WTC11 (cell line): ENCODE data around the gene GIPC3. TPM values are rescaled to one million over a fixed set of nuclear protein-coding genes. Genes with fewer than 3 reads are reported as not detected.

Experiments used
- ATAC-seq: fragments of 200-7000 bp; cut with Tn5 transposase; 2 replicates; pipeline ENCODE4 v1.10.0; 2021; ENCODE audit warnings: mild to moderate bottlenecking, moderate library complexity
- CTCF ChIA-PET: fragments of 300-600 bp; sonication (Branson Sonifier 250); formaldehyde crosslinking; loops from one replicate; lab custom pipeline; 2021; ENCODE audit warnings: antibody characterized with exemption; lab: Charles Lee
- POLR2A ChIA-PET: fragments of 350-600 bp; sonication (Branson Sonifier 250); formaldehyde crosslinking; loops from one replicate; lab custom pipeline; 2021; ENCODE audit warnings: antibody characterized with exemption; lab: Charles Lee
- DNase-seq: peaks from one replicate; pipeline ENCODE4 v3.0.0; 2021; ENCODE audit warnings: low spot score
- H3K27ac Mint-ChIP-seq: 2 replicates; pipeline ENCODE4 v1.8.0; 2021; ENCODE audit warnings: mixed read lengths
- H3K27me3 Mint-ChIP-seq: 2 replicates; pipeline ENCODE4 v1.8.0; 2021; ENCODE audit warnings: low read depth, mild to moderate bottlenecking, moderate library complexity, mixed read lengths
- H3K36me3 Mint-ChIP-seq: 2 replicates; pipeline ENCODE4 v1.8.0; 2021; ENCODE audit warnings: mixed read lengths
- H3K4me1 Mint-ChIP-seq: 2 replicates; pipeline ENCODE4 v1.8.0; 2022; ENCODE audit warnings: mixed read lengths
- H3K4me3 Mint-ChIP-seq: 2 replicates; pipeline ENCODE4 v1.8.0; 2021; ENCODE audit warnings: mild to moderate bottlenecking, moderate library complexity, mixed read lengths
- H3K9me3 Mint-ChIP-seq: 2 replicates; pipeline ENCODE4 v1.8.0; 2021; ENCODE audit warnings: mixed read lengths
- ATF6 ChIP-seq: sonication (generic); formaldehyde crosslinking; IDR thresholded peaks from 2 replicates; pipeline ENCODE4 v1.8.1; 2023; ENCODE audit warnings: mild to moderate bottlenecking, missing genetic modification reagents
- E2F5 ChIP-seq: sonication (generic); formaldehyde crosslinking; IDR thresholded peaks from 2 replicates; pipeline ENCODE4 v1.8.1; 2022; ENCODE audit warnings: mild to moderate bottlenecking, moderate library complexity, missing genetic modification reagents
- ELF4 ChIP-seq: sonication (generic); formaldehyde crosslinking; IDR thresholded peaks from 2 replicates; pipeline ENCODE4 v1.8.1; 2022; ENCODE audit warnings: low read depth, mild to moderate bottlenecking, moderate library complexity, missing genetic modification reagents
- ESRRA ChIP-seq: sonication (generic); formaldehyde crosslinking; IDR thresholded peaks from 2 replicates; pipeline ENCODE4 v1.8.1; 2022; ENCODE audit warnings: mild to moderate bottlenecking, missing genetic modification reagents, borderline replicate concordance
- FOXP1 ChIP-seq: sonication (generic); formaldehyde crosslinking; IDR thresholded peaks from 2 replicates; pipeline ENCODE4 v1.8.0; 2022; ENCODE audit warnings: missing genetic modification reagents, mild to moderate bottlenecking, moderate library complexity, borderline replicate concordance
- GRHL2 ChIP-seq: fragments of 250-450 bp; sonication (Bioruptor Pico); IDR thresholded peaks from 2 replicates; pipeline ENCODE4 v1.8.0; 2022; ENCODE audit warnings: mild to moderate bottlenecking, moderate library complexity; ENCODE audit not compliant: insufficient replicate concordance, severe bottlenecking
- GTF2I ChIP-seq: fragments of 250-450 bp; sonication (Bioruptor Pico); conservative IDR thresholded peaks from 2 replicates; pipeline ENCODE4 v1.4.0; 2021; ENCODE audit warnings: mild to moderate bottlenecking
- IRF1 ChIP-seq: sonication (generic); formaldehyde crosslinking; IDR thresholded peaks from 2 replicates; pipeline ENCODE4 v1.8.0; 2023; ENCODE audit warnings: missing genetic modification reagents
- NFE2L1 ChIP-seq: sonication (generic); formaldehyde crosslinking; IDR thresholded peaks from 2 replicates; pipeline ENCODE4 v1.8.1; 2023; ENCODE audit warnings: missing genetic modification reagents
- PRDM15 ChIP-seq: sonication (generic); formaldehyde crosslinking; IDR thresholded peaks from 2 replicates; pipeline ENCODE4 v1.8.0; 2022; ENCODE audit warnings: missing genetic modification reagents
- RELA ChIP-seq: sonication (generic); formaldehyde crosslinking; IDR thresholded peaks from 2 replicates; pipeline ENCODE4 v1.8.1; 2022; ENCODE audit warnings: missing genetic modification reagents, mild to moderate bottlenecking, borderline replicate concordance
- SOX15 ChIP-seq: fragments of 250-450 bp; sonication (Bioruptor Pico); IDR thresholded peaks from 2 replicates; pipeline ENCODE4 v1.9.0; 2021; ENCODE audit warnings: mild to moderate bottlenecking
- TEAD1 ChIP-seq: sonication (generic); formaldehyde crosslinking; IDR thresholded peaks from 2 replicates; pipeline ENCODE4 v1.8.0; 2022; ENCODE audit warnings: mild to moderate bottlenecking, missing genetic modification reagents
- ZBTB43 ChIP-seq: sonication (generic); formaldehyde crosslinking; IDR thresholded peaks from 2 replicates; pipeline ENCODE4 v1.8.1; 2023; ENCODE audit warnings: mild to moderate bottlenecking, missing genetic modification reagents
- ZNF138 ChIP-seq: sonication (generic); formaldehyde crosslinking; conservative IDR thresholded peaks from 2 replicates; pipeline ENCODE4 v1.8.1; 2022; ENCODE audit warnings: mild to moderate bottlenecking, moderate library complexity, missing genetic modification reagents
- ZNF416 ChIP-seq: fragments of 250-450 bp; sonication (Bioruptor Pico); IDR thresholded peaks from 2 replicates; pipeline ENCODE4 v1.9.0; 2021; ENCODE audit warnings: mild to moderate bottlenecking, inconsistent platforms
- ZNF425 ChIP-seq: fragments of 250-450 bp; sonication (Bioruptor Pico); conservative IDR thresholded peaks from 2 replicates; pipeline ENCODE4 v1.9.0; 2021; ENCODE audit warnings: mild to moderate bottlenecking
- total RNA-seq: library from RNA; stranded (reverse); gene quantifications from 3 replicates; pipeline ENCODE4 v1.2.3, GENCODE V29; 2021

Gene GIPC3
- total RNA-seq, 1 experiment from 2014 or later, result 1.0 TPM

- no peak for TF ChIP-seq PRDM15
- no peak for TF ChIP-seq ESRRA
- no peak for TF ChIP-seq SOX15 (CRISPR knock-in tag)
- no peak for TF ChIP-seq ATF6
- TF ChIP-seq GRHL2 (CRISPR knock-in tag), result no peak
- TF ChIP-seq NFE2L1 (CRISPR knock-in tag), result no peak
- TF ChIP-seq ZNF138 (CRISPR knock-in tag), result no peak
- TF ChIP-seq ZNF416 (CRISPR knock-in tag), result no peak
- TF ChIP-seq IRF1 (CRISPR knock-in tag), result no peak
- TF ChIP-seq, all 79 proteins: peak for 0
Observed at GRCh38 chr19:3537101-3537437, 48.2 kb upstream of the GIPC3 start (continued).

- ATAC-seq, result no peak; the same call in 1 of the 2 replicates
- peaks cover 4% of the 10 kb centered on the region for H3K9me3 Mint-ChIP-seq
- CTCF ChIA-PET, result interaction anchor here (0.9 to 3.9 kb wide), 6 partner anchors 8 to 150 kb away, joined by 3 to 22 read pairs (median 6); no protein-coding TSS in a partner anchor
Observed at GRCh38 chr19:3537438-3538240, 47.6 kb upstream of the GIPC3 start.

More at GRCh38 chr19:3537438-3538240, 47.6 kb upstream of the GIPC3 start:
- no peaks in the 10 kb centered on the region for H3K27me3 Mint-ChIP-seq
- TF ChIP-seq RELA (CRISPR knock-in tag) (no peak), ZNF425 (CRISPR knock-in tag) (no peak), GTF2I (CRISPR knock-in tag) (peak; percentile 86), FOXP1 (CRISPR knock-in tag) (no peak), ELF4 (CRISPR knock-in tag) (no peak), ZBTB43 (CRISPR knock-in tag) (no peak), TEAD1 (CRISPR knock-in tag) (no peak), E2F5 (CRISPR knock-in tag) (no peak)
- no peak overlapping the region for H3K4me3 Mint-ChIP-seq
- H3K4me1 Mint-ChIP-seq, result peaks cover 9% of the 10 kb centered on the region
- no peak overlapping the region; the same call in 1 of the 2 replicates for H3K27ac Mint-ChIP-seq
- peaks cover 27% of the 10 kb centered on the region for H3K36me3 Mint-ChIP-seq
- no peak for DNase-seq
- POLR2A ChIA-PET, result no interaction called here
